AG04449 (cell line): ENCODE measurements around the gene ZBTB38.

Experiments used
- CTCF ChIA-PET: fragments of 350-600 bp; formaldehyde crosslinking; extraction: SDS; loops from one replicate; lab custom pipeline; 2021; ENCODE audit warnings: antibody characterized with exemption; lab: Yijun Ruan, JAX
- POLR2A ChIA-PET: fragments of 400-600, 350-600 bp; formaldehyde crosslinking; extraction: SDS; loops from one replicate; lab custom pipeline; 2020; ENCODE audit warnings: antibody characterized with exemption, inconsistent platforms; lab: Yijun Ruan, JAX
- DNase-seq: peaks from one replicate; pipeline ENCODE4 v3.0.0-alpha.2; 2010; ENCODE audit warnings: low read depth, low spot score
- H3K4me3 ChIP-seq: 2 replicates; pipeline ENCODE4 v1.5.1; 2011; ENCODE audit warnings: low read depth, mild to moderate bottlenecking, control low read depth, low read length
- CTCF ChIP-seq: IDR thresholded peaks from one replicate; pipeline ENCODE4 v1.5.1; 2011; ENCODE audit warnings: mild to moderate bottlenecking, moderate library complexity, low read length, control low read depth, inconsistent platforms; ENCODE audit not compliant: insufficient read depth; ENCODE audit errors: missing control alignments

Gene ZBTB38

GRCh38 chr3:141343865-141344271, 24.4 kb upstream of the ZBTB38 start:
- CTCF ChIA-PET, result interaction anchor here (0.8 to 1.3 kb wide), 2 partner anchors 9 to 16 kb away, joined by 3 to 6 read pairs; no protein-coding TSS in a partner anchor
- H3K4me3 ChIP-seq, result no peak overlapping the region
- no peak for TF ChIP-seq CTCF

GRCh38 chr3:141345528-141345927, 22.8 kb upstream of the ZBTB38 start:
- no peak overlapping the region for H3K4me3 ChIP-seq
- no peak for DNase-seq
- POLR2A ChIA-PET, result no interaction called here
- no peak for TF ChIP-seq CTCF
- CTCF ChIA-PET, result interaction anchor here (0.6 to 2.9 kb wide), 9 partner anchors 9 to 115 kb away, joined by 3 to 13 read pairs (median 6); no protein-coding TSS in a partner anchor

More at GRCh38 chr3:141343865-141344271, 24.4 kb upstream of the ZBTB38 start:
- POLR2A ChIA-PET, result no interaction called here
- DNase-seq, result no peak

- no peak for DNase-seq
- ChIA-PET POLR2A (no interaction called here), CTCF (interaction anchor here (0.9 to 4.2 kb wide), 7 partner anchors 9 to 114 kb away, joined by 3 to 13 read pairs (median 9); no protein-coding TSS in a partner anchor)
- TF ChIP-seq CTCF, result no peak
- H3K4me3 ChIP-seq, result no peak overlapping the region
These were observed 22.3 kb upstream of the ZBTB38 start for GRCh38 chr3:141346007-141346406.

GRCh38 chr3:141346418-141346817, 21.9 kb upstream of the ZBTB38 start:
- no peak overlapping the region for H3K4me3 ChIP-seq
- ChIA-PET POLR2A (no interaction called here), CTCF (interaction anchor here (0.9 to 4.2 kb wide), 7 partner anchors 10 to 114 kb away, joined by 3 to 13 read pairs (median 9); no protein-coding TSS in a partner anchor)
- DNase-seq, result no peak
- TF ChIP-seq CTCF, result no peak

- no peak overlapping the region for H3K4me3 ChIP-seq
- DNase-seq, result no peak
- POLR2A ChIA-PET, result no interaction called here
- CTCF ChIA-PET, result interaction anchor here (0.9 to 4.2 kb wide), 6 partner anchors 10 to 113 kb away, joined by 3 to 13 read pairs (median 10); no protein-coding TSS in a partner anchor
- TF ChIP-seq CTCF, result no peak
These were observed 21.5 kb upstream of the ZBTB38 start for GRCh38 chr3:141346839-141347238.

- ChIA-PET POLR2A (no interaction called here), CTCF (interaction anchor here (1.1 to 4.2 kb wide), 3 partner anchors 12 to 105 kb away, joined by 3 to 13 read pairs (median 11); no protein-coding TSS in a partner anchor)
- no peak for TF ChIP-seq CTCF
- H3K4me3 ChIP-seq, result no peak overlapping the region
- DNase-seq, result no peak
These were observed 19.5 kb upstream of the ZBTB38 start for GRCh38 chr3:141348837-141349236.
